GM18520 (cell line): ENCODE data around the gene CHCHD3.

Source experiments
- ATAC-seq: cut with Tn5 transposase; IDR thresholded peaks from one replicate; pipeline ENCODE4 v1.9.1; 2021; ENCODE audit not compliant: unreplicated experiment

Gene CHCHD3

DNA sequence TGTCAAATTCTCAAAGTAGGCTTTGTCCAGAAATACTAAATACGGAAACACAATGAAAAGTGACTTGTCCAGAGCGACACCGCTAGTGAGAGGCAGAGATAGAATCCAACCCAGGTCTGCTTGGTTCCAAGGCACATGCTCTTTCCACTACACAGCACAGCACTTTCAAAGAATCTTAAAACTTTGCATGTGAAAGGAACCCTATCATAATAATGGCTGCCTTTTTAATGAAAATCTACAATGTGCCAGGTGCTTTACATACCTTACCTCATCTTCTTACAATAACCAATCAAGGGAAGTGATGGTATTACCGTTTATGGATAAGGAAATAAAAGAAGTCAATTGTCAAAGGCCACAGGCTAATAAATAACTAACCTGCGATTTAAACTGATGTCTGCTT lies 2.6 kb downstream of the CHCHD3 start:
- ATAC-seq = no peak

DNA sequence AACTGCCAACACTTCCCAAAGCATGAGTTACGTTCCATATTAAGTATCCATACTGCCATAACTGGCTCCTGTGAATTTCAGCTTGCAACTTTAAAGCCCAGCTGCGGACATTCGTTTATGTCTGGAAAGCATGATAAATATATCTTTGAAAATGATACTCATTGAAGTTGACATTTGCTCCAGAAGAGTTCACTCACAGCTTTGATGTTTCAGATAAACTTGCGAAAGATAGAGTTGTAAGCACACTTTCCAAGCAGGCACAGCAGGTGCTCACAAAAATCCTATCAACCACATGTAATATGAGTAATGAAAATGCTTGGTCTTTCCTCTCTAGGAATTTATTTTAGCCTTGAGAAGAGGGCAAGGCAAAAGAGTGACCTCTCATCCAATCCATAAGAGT lies 4.5 kb downstream of the CHCHD3 start:
- no peak for ATAC-seq

DNA sequence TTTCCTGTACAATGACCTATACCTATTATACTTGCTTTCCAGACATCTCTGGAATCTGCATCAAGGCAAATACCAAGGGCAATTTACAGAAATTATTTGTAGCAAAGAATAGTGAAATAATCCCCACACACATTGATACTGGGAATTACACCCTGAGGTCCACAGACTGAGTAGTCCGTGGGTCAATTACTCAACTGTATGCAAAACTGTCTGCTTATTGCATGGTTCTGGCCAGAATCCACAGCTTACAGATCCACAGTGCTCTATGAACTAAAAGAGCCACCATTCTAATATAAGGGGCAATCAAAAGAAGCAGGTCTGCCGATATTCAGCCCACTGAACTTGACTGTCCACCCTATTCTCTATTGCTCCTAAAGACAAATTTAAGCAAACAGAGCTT lies 5.7 kb downstream of the CHCHD3 start:
- no peak for ATAC-seq

DNA sequence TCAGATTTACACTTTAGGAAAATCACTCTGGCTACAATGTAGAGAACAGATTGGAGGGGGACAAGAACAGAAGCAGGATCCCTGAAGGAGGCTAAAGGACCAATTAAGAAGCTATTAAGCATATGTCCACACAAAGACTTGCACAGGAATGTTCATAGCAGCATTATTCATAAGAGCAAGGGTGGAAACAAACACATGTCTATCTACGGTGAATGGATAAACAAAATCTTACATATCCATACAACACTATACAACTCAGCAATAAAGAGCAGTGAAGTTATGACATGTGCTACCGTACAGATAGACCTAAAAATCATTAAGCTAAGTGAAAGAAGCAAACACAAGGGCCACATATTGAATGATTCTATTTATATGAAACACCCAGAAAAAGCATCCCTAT lies 10.4 kb downstream of the CHCHD3 start:
- no peak for ATAC-seq

DNA sequence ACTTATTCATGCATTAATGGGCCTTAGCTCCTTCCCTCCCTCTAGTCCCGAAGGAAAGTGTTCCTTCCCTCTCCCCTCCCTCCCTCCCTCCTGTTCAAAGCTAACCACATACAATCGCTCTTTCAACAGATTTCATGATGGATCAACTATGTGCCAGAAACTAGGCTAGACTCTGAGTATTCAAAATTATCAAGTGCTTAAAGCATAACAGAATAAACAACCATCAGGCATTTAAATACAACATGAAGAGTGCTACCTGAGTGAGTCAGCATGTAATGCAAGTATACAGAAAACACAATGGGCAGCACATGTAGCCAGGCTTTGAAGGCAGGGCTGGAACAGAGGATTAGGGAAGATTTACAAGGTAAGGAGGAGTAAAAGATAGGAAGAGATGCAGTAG lies 11.3 kb downstream of the CHCHD3 start:
- ATAC-seq = no peak

DNA sequence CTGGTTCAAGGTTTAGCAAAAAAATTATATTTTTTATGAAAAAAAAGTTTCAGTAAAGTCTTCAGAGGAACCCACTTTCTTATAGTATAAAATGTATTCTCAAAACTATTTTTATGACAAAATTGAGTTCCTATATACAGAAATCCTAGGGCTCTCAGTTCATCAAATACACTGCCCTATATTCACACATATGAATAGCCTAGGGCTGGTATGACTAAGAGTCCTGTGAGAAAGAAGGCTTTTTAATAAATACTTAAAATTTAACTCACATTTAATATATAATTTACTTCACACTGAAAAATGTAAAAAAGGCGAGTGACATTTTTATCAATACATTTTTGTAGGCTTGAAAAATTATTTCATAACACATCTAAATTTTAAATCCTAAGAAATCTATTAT lies 16.6 kb downstream of the CHCHD3 start:
- ATAC-seq = no peak

DNA sequence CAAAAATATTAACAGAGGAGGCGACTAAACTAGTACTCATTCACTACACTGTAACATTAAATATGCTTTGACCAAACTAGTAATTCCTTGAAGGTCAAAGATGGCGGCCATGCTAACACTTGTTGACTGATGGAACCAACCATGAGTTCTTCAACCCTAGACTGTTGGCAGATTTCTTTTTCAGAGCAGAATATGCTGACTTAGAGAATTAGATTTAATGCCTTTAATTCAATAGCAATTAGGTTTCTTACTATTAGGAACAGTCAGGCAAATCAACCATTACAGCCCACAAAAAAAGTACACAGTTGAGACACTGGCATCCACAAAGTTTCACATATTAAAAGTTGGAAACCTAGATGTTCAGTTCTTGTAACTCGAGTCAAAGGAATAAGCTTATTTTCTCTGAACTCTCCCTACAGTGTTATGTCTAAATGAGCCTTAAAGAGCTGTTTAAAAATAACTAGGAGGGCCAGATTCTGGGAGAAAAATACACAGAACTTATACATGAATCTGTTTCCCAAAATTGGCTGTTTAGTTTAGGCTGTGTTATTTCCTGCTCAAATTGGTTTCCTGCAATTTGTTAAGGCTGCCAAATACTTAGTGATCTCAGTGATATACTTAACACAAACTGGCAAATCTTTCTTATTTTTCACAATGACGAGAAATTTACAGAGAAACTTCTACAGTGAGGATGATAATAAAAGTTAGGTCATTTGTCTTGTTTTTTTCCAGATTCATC lies 17.6 kb downstream of the CHCHD3 start:
- ATAC-seq = no peak

DNA sequence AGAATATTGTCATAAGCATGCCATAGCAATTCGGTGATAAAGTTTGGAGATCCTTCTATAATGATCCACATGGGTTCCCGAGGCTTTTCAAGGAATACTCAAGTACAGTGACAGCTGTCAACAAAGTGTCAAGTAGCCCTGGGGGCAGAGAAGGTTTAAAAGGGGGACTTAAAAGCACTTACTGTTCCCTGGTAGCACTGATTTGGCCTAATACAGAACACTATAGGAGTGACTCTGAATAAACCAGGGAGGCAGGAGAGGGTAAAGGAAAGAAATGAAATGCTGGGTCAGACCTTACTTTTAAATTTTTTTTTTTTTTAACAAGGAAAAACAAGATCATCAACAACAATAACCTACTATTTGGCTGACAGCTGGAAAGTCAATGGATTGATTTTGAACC lies 20.1 kb downstream of the CHCHD3 start:
- no peak for ATAC-seq

DNA sequence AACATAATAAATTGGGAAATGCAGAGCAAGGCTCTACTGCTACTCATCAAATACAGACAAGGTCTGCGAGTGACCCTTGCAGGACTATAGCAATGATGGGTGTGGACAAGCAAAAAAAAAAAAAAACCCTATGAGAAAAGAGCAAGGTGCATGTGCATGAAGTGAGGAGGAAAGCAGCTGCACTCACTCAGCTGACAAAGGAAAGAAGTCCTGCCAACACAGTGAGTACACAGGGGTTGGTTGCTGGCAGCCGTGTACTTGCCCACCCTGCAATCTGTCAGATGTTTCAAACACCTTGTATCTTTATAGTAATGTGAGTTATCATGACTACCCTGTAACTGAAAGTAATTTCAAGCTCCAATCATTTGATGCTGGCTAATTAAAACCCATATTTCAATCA lies 20.5 kb downstream of the CHCHD3 start:
- ATAC-seq = no peak

DNA sequence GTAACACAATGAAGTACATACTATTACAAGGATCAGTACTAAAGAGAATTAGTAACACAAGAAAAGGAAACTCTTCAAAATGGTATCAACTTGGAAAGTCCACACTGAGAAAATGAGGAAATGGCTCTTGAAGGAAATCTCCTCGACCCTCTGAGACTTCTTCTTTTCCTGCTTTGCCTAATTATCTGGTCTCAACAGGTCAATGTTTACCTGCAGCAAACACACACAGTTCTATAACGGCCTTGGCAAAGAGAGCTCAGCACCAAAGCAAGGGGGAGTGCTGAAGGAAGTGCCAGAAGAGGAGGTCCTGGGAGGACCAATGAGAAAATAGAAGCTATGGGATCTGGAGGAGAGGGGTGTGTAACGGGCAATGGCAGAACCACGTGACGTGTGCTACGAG lies 21.9 kb downstream of the CHCHD3 start:
- no peak for ATAC-seq

DNA sequence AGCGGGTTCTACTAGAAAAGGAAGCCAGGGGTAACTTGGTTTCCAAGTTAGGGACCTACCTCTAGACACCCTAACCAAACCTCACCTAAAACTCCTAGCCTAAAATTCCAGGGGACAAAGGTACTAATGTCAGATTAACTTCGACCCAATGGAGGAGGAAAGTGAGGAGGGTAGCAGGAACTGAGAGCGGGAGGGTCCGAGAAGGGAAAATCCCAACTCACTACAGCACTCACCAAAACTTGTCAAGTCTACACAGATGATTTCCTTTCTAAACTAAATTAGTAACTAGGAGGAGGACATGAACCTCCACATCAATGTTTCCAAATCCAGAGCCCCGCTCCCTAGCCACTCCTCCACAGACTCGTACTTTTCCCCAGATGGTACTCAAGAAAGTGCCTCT lies 22.6 kb downstream of the CHCHD3 start:
- no peak for ATAC-seq

DNA sequence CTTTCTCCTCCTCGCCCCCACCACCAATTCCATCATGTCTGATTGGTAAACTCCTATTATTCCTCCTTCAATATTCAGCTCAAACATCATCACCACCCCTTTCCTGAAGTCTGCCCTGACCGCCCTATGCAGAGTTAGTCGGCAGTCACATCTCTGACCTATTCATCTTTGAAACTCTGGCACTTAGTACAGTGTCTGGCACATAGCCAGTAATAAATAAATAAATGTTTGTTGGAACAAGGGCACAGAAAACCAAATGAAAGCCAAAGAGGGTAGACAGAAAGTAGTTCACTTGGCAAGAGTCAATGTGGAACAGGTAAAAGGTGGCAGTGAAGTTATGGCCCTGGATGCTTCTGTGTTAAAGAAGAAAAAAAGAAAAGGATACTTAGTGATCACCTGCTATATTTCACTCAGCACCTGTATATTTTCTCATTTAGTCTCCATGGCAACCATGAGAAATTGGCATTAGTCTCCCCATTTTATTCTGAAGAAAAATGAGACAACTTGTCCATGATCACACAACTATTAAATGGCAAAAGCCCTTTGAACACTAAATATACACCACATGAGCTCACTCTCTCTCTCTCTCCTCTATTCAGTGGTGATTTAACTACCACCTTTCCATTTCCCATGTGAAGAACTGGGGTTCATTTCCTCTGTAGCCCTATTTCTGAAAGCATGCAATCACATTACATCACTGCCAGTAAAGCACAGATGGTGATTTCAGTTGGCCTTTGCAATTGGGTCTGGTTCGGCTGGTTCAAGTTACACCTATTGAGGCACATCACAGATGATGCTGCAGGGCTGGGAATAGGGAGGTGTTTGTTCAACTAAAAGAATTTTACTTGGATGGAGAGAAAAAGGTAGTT lies 25.3 kb downstream of the CHCHD3 start:
- ATAC-seq = no peak

DNA sequence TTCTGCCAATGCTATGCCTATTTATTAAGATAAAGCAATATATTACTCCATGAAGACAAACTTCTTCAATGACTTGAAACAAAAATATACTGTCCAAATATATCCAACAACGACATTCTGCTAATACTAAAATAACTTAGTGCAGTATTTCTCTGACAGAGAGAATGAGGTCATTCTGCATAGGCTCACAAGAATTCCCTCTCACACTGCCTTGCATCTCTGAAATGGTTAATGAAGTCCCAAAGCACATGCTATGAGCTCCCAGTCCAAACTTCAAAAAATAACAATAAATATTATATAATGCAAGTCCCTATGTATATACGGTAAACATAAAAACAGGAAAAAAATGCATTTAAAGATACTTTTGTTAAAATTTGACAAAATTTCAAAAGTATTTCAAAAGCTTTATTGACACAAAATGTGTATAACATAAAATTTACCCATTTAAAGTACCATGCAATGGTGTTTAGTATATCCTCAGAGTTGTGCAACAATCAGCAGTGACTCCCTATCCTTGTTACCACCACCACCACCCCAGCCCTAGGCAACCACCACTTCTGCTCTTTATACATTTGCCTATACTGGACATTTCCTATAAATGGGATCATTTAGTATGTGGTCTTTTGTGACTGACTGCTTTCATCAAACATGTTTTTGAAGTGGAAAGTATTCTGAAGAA lies 27.6 kb downstream of the CHCHD3 start:
- ATAC-seq = no peak

DNA sequence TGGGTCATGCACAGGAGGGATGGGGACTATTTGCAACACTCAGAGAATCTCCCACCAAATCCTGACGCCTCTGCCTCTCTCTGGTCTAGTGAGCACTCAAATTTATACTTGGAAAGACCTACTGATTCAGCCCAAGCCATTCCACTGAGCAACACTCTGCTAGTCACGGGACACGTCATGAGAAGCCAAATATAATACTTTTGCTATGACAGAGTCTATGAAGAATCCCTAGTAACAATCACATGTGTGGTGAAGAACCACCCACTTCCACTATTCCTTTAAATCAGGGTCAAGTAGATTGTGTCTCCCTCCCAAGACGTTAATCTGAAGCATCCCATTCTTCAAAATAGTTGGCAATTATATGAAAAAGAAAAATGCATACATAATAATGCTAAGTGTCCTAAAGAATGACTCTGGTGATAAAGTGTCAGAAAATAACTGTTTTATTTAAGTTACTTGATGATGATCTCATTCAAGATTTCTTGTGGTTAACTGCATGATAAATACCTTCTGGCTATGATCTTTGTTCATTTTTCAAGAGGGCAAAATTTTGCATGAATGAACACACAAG lies 28.5 kb downstream of the CHCHD3 start:
- ATAC-seq = peak; percentile 58

DNA sequence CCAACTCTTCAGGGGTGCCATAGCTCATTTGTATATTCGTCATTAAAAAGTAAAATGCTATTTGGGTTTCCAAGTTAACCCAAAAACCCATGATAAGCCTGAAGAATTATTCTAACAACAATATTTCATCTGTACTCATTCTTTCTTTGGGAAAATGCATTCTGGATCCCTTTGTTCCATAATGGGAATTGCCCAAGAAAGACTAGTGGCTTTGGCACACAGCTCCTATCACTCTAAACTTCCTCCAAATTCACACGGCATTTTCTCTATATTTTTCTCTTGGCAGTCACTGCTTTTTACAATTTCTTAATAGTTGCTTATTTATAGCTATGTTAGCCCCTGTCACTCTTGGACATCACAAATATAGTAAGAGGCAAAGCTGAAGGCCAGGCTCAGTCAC lies 29.1 kb downstream of the CHCHD3 start:
- no peak for ATAC-seq

DNA sequence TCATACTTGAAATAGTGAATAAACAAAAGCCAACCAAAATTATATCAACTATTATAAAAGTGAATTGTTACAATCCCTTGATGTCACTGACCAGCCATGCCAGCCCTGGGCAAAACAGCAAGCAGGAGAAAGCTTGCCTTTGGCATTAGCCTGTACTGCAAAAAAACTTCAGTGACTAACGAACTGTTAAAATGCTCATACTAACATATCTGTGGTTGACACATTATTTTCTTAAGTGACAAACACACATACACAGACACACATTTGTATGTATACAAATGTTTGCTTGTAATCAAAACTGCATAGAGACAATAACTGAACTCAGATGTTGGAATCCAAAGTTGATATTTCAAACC lies 29.5 kb downstream of the CHCHD3 start:
- no peak for ATAC-seq

DNA sequence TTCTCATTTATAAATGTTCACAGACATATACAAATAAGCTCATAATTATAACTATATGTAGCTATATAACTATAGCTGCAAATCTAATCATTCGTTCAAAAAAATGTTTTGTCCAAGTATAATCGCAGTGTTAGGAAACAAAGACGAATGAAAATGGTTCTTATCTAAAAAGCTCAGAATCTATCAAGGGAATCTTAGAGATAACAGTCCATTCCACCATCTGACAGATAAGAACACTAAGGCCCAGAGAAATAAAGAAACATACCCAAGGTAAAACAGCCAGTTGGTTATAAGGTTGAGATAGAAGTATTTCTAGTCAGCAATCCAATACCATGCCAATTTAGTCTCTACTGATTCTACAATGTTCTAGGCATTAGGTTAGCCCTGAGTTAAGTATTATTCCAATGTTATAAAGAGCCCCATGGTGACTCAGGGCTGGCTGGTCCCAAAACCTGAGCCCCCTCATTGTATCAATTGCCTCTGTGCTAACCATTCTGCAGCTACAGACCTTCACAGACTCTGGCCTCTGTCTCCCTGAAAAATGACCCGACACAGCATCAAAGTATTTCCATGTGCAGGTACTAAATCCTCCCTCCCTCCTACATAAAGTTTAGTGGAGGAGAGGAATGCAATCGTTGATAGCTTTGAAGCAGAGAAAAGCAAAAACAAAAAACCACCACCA lies 30.0 kb downstream of the CHCHD3 start:
- no peak for ATAC-seq

DNA sequence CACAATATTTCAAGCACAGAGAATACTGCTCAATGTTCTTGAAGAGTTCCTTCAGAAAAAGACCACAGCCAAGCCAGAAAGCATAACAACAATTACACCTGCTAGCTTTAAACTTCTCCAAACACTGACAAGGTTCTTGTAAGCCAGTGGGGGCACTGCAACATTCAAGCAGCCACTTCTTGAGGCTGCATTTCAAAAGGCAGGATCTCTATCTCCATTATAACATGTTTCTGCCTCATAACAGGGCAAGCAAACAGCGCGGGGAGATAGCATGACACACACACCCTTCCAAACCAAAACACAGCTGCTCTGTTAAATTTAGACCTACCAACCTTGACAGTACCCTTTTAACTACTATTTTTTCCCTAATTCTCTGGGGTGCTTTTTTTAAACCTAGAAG lies 30.8 kb downstream of the CHCHD3 start:
- no peak for ATAC-seq

DNA sequence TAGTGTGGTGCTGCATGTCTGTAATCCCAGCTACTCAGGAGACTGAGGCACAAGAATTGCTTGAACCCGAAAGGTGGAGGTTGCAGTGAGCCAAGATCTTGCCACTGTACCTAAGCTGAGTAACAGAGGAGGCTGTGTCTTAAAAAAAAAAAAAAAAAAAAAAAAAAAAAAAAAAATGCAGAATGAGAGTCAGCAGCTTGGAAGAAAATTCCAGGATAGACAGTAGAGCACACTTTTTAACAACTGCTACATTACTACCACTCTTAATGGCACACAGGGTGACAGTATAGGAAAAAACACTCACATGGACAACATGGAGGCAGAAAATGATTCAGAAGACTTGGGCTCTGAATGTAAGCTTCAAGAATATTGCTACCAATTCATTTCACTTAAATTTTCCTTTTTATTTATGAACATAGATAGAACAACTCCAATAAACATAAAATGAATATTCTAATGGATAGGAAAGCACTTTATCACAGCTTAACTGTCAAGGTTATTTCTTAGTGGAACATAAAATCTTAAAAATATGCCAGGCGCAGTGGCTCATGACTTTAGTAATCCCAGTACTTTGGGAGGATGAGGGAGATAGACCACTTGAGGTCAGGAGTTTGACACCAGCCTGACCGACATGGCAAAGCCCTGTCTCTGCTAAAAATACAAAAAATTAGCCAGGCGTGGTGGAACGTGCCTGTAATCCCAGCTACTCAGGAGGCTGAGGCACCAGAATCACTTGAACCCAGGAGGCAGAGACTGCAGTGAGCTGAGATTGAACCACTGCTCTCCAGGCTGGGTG lies 31.5 kb downstream of the CHCHD3 start:
- no peak for ATAC-seq

DNA sequence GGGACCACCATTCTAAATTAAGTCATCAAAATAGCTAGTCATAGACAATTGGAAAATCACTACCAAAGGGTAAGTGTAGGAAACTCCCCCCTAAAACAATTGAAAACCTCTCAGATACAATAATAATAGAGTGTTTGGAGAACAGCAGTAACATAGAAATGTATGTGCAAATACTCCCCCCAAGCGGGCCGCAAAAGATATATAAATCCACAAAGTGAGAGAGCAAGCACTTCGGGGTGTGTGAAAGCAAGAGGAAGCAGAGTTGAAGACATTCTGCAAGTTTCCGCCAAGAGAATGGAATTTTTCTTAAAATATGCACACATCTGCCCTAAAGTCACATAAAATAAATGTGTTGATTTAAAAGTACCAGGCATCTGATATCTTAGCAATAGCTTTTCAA lies 33.3 kb downstream of the CHCHD3 start:
- no peak for ATAC-seq
